Measurements from ENCODE around the gene MTNR1A.

- no peak for TF ChIP-seq CTCF (IDR thresholded peaks at IDR 0.05; ENCODE audit: low read depth, low read length)
- TF ChIP-seq EZH2phosphoT487 (IDR thresholded peaks at IDR 0.05; ENCODE audit: low read depth), result no peak
Observed at GRCh38 chr4:186561748-186562147, 6.4 kb upstream of the MTNR1A start.

All from OCI-LY3 (cell line).